ENCODE results near the gene NISCH. TPM values are rescaled to one million over a fixed set of nuclear protein-coding genes. Genes with fewer than 3 reads are reported as not detected.

The NISCH gene
- total and polyA plus RNA-seq, 2 donors (not counting 1 experiment from before 2014, with no cell fraction given), result 31.1 to 69.9 TPM

- H3K36me3 ChIP-seq (ENCODE audit: control insufficient read depth, insufficient read depth, low read length), result peaks cover 38% of the 10 kb centered on the region
- H3K79me2 ChIP-seq (ENCODE audit: control insufficient read depth, insufficient read depth, low read length), result peaks cover 33% of the 10 kb centered on the region
Measured at GRCh38 chr3:52407779-52408178, 47.6 kb upstream of the NISCH start.

GRCh38 chr3:52408466-52408865 lies 46.9 kb upstream of the NISCH start:
- peak overlapping the region; percentile 84 for H3K4me2 ChIP-seq (ENCODE audit: extremely low read depth, insufficient read depth, low read length)

More at GRCh38 chr3:52407779-52408178, 47.6 kb upstream of the NISCH start:
- Histone ChIP-seq H3K4me2 (ENCODE audit: extremely low read depth, insufficient read depth, low read length) (no peak overlapping the region), H3K9me3 (ENCODE audit: control insufficient read depth, insufficient read depth, low read depth, low read length) (no peaks in the 10 kb centered on the region), H3K9ac (ENCODE audit: insufficient read depth, low read length) (no peak overlapping the region), H3K4me3 (replicated peaks in 1 of 4; ENCODE audit: control extremely low read depth in 1 of 4, insufficient read depth in 1 of 4, low read depth in 3 of 4, low read length in 4 of 4) (no peak overlapping the region), H2AFZ (ENCODE audit: low read length) (no peak overlapping the region), H4K20me1 (ENCODE audit: control insufficient read depth, extremely low read depth, insufficient read depth, low read length) (no peaks in the 10 kb centered on the region), H3K27me3 (ENCODE audit: control insufficient read depth, insufficient read depth, low read length) (no peaks in the 10 kb centered on the region), H3K4me1 (ENCODE audit: control insufficient read depth, extremely low read depth, insufficient read depth, low read length) (peaks cover 16% of the 10 kb centered on the region), H3K27ac (ENCODE audit: insufficient read depth, low read length) (no peak overlapping the region)
- TF ChIP-seq EZH2 (IDR thresholded peaks at IDR 0.05; ENCODE audit: low read length, missing control alignments) (no peak), CTCF (conservative IDR thresholded peaks at IDR 0.05 in 1 of 2, IDR thresholded peaks at IDR 0.05 in 1 of 2; ENCODE audit: low read depth in 1 of 2, low read length in 2 of 2) (no peak)
- no peak for DNase-seq (ENCODE audit: low read depth in 2 of 2)

GRCh38 chr3:52415800-52416199 lies 39.6 kb upstream of the NISCH start:
- no peak for DNase-seq (ENCODE audit: low read depth in 2 of 2)
- Histone ChIP-seq H3K27ac (ENCODE audit: insufficient read depth, low read length) (no peak overlapping the region), H3K79me2 (ENCODE audit: control insufficient read depth, insufficient read depth, low read length) (peaks cover 13% of the 10 kb centered on the region), H3K4me2 (ENCODE audit: extremely low read depth, insufficient read depth, low read length) (no peak overlapping the region), H3K4me3 (replicated peaks in 1 of 4; ENCODE audit: control extremely low read depth in 1 of 4, insufficient read depth in 1 of 4, low read depth in 3 of 4, low read length in 4 of 4) (no peak overlapping the region), H4K20me1 (ENCODE audit: control insufficient read depth, extremely low read depth, insufficient read depth, low read length) (no peaks in the 10 kb centered on the region), H3K4me1 (ENCODE audit: control insufficient read depth, extremely low read depth, insufficient read depth, low read length) (peaks cover 11% of the 10 kb centered on the region), H3K36me3 (ENCODE audit: control insufficient read depth, insufficient read depth, low read length) (no peaks in the 10 kb centered on the region), H2AFZ (ENCODE audit: low read length) (no peak overlapping the region), H3K9ac (ENCODE audit: insufficient read depth, low read length) (no peak overlapping the region), H3K27me3 (ENCODE audit: control insufficient read depth, insufficient read depth, low read length) (no peaks in the 10 kb centered on the region), H3K9me3 (ENCODE audit: control insufficient read depth, insufficient read depth, low read depth, low read length) (no peaks in the 10 kb centered on the region)
- no peak for TF ChIP-seq CTCF (conservative IDR thresholded peaks at IDR 0.05 in 1 of 2, IDR thresholded peaks at IDR 0.05 in 1 of 2; ENCODE audit: low read depth in 1 of 2, low read length in 2 of 2)
- no peak for TF ChIP-seq EZH2 (IDR thresholded peaks at IDR 0.05; ENCODE audit: low read length, missing control alignments)

More at GRCh38 chr3:52408466-52408865, 46.9 kb upstream of the NISCH start:
- TF ChIP-seq CTCF (conservative IDR thresholded peaks at IDR 0.05 in 1 of 2, IDR thresholded peaks at IDR 0.05 in 1 of 2; ENCODE audit: low read depth in 1 of 2, low read length in 2 of 2) (no peak), EZH2 (IDR thresholded peaks at IDR 0.05; ENCODE audit: low read length, missing control alignments) (no peak)
- no peak overlapping the region for H3K27ac ChIP-seq (ENCODE audit: insufficient read depth, low read length)
- H3K9me3 ChIP-seq (ENCODE audit: control insufficient read depth, insufficient read depth, low read depth, low read length), result no peaks in the 10 kb centered on the region
- H3K36me3 ChIP-seq (ENCODE audit: control insufficient read depth, insufficient read depth, low read length), result peaks cover 32% of the 10 kb centered on the region
- DNase-seq (ENCODE audit: low read depth in 2 of 2), result no peak
- H3K79me2 ChIP-seq (ENCODE audit: control insufficient read depth, insufficient read depth, low read length), result peaks cover 33% of the 10 kb centered on the region
- peak overlapping the region in 3 of 4 experiments; percentile 82 to 99 (median 92) for H3K4me3 ChIP-seq (replicated peaks in 1 of 4; ENCODE audit: control extremely low read depth in 1 of 4, insufficient read depth in 1 of 4, low read depth in 3 of 4, low read length in 4 of 4)
- H3K9ac ChIP-seq (ENCODE audit: insufficient read depth, low read length), result no peak overlapping the region
- no peak overlapping the region for H2AFZ ChIP-seq (ENCODE audit: low read length)
- peaks cover 16% of the 10 kb centered on the region for H3K4me1 ChIP-seq (ENCODE audit: control insufficient read depth, extremely low read depth, insufficient read depth, low read length)
- H3K27me3 ChIP-seq (ENCODE audit: control insufficient read depth, insufficient read depth, low read length), result no peaks in the 10 kb centered on the region
- no peaks in the 10 kb centered on the region for H4K20me1 ChIP-seq (ENCODE audit: control insufficient read depth, extremely low read depth, insufficient read depth, low read length)
